GM21515 (cell line): ENCODE results near the gene HCN1.

ENCODE experiments used
- ATAC-seq: cut with Tn5 transposase; IDR thresholded peaks from one replicate; pipeline ENCODE4 v1.9.1; 2021; ENCODE audit not compliant: unreplicated experiment

HCN1 gene

DNA sequence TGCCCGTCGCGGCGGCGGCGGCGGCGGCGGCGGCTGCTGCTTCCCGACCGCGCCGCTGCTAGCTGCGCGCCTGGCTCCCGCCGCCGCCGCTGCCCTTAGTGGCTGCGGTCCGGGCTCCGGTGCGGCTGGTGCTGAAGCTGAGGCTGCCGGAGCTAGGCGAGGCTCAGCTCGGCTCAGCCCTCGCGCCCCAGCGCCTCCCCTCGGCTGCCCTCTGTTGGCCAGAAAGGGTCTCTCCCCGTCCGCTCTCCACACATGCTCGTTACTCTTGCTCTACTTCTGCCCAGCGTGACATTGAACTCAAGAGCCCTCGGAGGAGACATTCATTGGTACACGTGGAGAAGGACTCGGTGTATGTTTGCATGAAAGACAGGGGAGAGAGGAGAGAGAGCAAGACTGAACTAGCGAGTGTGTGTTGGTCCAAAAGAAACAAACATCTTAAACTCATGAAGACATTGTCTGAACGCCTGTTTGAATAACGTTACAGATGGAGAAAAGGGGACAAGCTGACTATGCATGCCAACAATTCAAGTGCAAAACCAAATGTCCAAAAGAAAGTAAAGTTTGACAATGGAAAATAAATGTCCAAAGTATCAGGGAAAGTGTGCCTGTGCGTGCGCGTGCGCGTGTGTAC is at the start of gene HCN1:
TSS of gene HCN1 (minus strand) at position 175 of the 631 bp plus-strand sequence.
- ATAC-seq: no peak

- ATAC-seq: no peak
These were observed 44.9 kb upstream of the HCN1 start for GRCh38 chr5:45741110-45741509.

DNA sequence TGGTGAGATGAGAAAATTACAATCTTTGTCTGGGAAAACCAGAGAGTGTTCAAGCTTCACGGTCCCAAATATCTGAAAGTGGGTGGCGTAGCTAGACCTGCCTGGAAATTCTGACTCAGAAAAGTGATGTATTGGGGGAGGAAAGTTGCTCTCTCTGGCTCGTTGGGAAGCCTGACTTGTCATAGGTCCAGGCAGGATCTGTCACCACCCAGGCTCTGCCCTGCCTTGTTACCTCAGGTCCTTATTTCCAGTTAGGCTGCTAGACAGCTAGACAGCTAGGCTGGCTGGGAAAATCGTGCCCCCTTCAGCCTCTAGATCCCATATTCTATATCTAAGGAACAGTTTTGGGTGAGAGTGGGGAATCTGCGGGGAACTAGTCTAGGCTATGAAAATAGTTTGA is 41.0 kb upstream of the HCN1 start:
- ATAC-seq: no peak

DNA sequence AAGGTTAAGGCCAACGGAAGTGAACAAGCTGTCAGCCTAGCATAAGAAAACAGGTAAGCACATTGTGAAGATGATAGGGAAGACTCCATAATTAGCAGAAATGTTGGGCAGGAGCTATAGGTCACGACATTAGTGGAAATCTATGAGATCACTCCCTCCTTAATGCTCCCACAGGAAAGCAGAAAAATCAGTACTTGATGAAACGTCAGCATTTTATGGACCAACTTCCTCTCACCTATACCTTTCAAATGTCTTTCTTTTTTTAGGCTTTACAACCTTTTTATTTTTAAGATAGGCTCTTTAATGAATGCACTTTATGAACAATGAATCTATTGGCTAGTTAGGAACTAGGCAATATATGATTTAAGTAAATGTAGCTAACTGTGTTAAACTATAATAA is 29.4 kb upstream of the HCN1 start:
- ATAC-seq: no peak

DNA sequence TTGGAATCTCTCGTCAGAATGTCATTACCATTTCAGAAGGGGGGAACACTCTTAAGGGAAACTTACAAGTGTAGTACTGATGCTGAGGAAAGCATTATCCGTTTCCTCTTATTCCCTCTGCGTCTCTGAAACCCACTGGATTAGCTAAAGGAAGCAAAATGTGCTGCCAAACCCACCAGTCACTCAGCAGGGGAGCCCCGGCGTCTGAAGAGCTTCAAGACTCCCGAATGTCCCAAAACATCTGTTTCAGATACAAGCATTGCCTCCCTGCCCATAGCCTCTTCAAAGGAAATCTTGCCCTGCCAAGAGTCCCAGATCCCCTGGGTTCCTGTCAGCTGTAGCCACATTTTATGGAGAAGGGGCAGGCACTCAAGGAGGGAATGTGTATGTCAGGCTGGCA is 1.0 kb upstream of the HCN1 start:
- ATAC-seq: no peak

- no peak for ATAC-seq
These were observed 400 bp downstream of the HCN1 start for GRCh38 chr5:45695804-45696156.

DNA sequence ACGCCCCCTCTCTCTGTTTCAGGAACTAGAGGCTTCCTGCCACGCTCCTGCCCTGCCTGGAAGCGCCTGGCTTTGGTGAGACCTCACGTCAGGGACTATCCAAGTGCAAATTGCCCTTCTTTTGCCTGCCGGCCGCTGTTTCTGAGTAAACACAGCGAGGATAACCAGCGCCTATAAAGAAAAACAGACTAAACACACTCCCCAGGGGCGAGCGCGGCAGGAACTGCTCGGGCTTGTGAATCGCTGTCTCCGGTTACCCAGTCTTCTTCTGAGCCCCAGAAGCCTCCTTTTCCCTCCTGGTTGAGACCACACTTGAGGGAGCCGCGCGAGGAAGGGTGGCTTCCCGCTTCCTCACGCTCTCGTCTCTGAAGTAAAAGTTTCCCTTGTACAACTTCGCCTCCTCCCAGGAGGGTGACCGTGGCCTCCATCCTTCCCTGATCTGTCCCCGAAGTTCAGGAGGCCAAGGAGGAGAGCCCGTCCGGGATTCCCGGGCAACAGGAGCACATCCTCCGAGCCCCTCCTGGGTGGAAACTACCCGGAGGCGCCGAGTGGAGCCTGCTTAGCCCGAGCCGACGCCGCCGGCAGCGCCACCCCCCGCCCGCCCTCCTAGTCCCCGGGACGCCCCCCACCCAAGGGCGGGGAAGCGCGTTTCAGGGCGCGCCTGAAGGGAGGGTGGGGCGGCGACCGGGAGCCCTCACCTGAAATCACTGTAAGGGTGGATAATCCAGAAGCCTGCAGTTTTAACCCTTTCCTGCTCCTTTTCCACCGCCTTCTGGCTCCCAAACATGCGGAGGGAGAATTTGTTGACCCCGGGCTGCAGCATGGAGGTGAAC is 993 bp downstream of the HCN1 start:
- no peak for ATAC-seq

- ATAC-seq: no peak
These were observed 1.8 kb downstream of the HCN1 start for GRCh38 chr5:45694255-45694814.

DNA sequence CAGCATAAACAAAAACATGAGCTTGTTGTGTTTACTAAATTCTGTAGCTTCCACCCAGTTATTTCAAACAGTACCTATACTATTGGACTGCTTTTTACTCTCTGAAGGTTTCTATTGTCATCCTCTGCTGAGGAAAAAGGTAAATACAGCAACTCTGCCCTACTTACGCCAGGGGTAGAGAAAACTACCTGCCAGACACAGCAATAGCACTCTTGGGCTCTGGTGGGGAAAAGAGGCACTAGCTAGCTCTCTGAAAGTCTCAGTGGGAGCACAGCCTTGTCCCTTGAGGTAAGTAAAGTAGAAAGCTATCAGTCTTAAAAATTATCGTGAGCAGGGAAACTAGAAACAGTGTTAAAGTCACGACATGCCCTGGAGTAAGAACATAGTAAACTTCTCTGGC is 3.7 kb downstream of the HCN1 start:
- no peak for ATAC-seq

GRCh38 chr5:45691656-45692055 is 4.5 kb downstream of the HCN1 start:
- ATAC-seq: no peak

DNA sequence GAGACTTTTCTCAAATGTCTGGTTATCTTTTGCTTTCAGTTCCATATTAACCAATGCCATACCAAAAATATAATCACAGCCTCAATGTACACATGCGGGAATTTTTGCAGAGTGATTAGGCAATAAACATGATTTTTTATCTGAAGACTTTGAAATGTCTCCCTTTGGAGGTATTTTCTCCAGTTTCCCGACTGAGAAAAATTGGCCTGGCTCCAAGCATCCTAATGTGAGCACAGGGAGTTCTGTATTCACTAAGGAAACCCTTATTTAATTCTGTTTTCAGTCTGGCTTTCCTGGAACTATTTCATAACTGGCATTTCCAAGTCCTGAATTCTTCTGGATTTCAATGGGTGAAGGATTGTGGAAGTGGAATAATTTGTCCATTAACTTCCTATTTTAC is 8.5 kb downstream of the HCN1 start:
- ATAC-seq: no peak

- no peak for ATAC-seq
These were observed 9.6 kb downstream of the HCN1 start for GRCh38 chr5:45686620-45687019.

DNA sequence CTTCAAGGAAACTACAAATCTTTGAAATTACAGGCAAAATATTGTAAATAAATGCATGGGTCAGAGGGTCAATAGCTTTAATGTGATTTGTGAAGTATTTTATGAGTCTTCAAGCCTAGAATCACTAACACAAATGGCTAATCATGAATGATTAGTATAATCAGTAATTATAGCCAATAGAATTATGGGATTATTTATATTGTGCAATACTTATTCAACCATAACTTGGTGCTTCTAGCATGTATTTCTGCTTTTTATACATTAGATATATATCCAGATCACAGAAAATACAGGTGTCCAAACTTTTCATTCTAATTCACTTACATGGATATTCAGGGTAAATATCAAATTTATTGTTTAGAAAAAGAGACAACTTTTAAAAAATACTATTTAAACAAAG is 12.1 kb downstream of the HCN1 start:
- no peak for ATAC-seq

DNA sequence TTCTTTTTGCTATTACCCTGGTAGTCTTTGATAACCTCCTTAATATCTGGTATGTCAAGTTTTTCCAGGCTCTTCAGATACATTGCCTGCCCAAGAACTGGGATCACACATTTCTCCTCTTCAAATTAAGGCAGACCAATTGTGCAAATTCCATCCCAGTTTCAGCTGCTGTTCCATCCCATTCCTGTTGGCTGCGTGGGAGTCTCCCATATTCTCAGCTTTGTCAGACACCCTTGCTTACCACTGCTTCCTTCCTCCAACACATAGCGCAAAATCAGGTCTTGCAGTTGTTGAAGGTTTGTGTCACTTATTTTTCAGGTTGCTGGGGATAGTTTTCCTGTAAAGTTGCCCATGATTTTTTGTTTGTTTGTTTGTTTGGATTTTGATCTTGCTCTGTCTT is 15.2 kb downstream of the HCN1 start:
- ATAC-seq: no peak

GRCh38 chr5:45677524-45677923 is 18.7 kb downstream of the HCN1 start:
- no peak for ATAC-seq

DNA sequence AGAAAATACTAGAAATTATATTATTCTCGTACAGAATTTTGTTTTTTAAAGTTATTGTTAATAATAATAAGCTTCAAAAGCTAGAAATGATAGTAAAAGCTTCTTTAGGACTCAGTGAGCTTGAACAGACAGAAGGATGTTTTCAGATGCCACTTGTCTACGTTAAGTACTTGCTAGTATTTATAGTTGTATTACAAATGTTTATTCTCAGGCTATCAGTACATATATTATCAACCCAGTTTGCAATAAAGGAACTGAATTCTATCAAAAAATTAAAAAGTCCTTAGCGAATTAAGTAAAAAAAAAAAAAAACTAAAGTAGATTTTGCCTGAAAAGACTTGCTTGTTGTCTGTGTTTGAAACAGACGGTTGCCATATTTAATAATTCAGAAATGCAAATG is 23.9 kb downstream of the HCN1 start:
- ATAC-seq: no peak

DNA sequence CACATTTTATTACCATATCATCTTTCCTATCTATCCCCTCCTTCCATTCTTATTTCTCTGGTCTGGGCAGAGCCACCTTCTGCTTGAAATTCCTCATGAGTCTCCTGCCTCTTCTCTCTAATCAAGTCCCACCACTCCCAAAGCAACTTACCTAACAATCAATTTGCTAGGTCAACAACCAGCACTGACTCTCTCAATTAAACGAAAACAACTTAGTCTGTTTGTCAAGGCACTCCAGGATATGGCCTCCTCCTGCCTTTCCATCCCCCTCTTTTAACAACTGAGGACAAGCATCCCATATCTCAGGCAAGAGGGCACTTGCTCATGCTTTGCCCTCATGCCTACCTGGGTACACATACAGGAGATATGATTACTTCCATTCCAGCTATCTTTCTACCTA is 47.4 kb downstream of the HCN1 start:
- ATAC-seq: no peak

GRCh38 chr5:45643056-45643455 is 53.1 kb downstream of the HCN1 start:
- no peak for ATAC-seq

DNA sequence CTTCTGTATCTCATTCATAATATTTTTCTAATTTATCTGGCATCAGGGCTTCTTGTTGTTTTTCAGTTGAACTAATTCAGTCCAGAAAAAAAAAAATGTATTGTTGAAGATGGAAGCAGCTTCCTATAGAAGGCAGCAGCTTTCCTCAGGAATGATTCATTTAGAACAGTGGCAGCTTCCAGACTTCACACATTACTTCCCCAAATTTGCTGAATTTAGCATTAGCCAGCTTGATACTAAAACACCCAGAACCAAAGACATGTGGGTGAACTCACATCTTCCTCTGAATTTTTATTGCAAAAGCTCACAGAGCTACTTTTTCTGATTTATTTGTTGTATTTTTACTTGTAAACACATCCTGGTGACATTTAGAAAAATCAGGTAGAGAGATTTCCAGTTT is 53.8 kb downstream of the HCN1 start:
- no peak for ATAC-seq

- no peak for ATAC-seq
These were observed 57.1 kb downstream of the HCN1 start for GRCh38 chr5:45639040-45639439.

DNA sequence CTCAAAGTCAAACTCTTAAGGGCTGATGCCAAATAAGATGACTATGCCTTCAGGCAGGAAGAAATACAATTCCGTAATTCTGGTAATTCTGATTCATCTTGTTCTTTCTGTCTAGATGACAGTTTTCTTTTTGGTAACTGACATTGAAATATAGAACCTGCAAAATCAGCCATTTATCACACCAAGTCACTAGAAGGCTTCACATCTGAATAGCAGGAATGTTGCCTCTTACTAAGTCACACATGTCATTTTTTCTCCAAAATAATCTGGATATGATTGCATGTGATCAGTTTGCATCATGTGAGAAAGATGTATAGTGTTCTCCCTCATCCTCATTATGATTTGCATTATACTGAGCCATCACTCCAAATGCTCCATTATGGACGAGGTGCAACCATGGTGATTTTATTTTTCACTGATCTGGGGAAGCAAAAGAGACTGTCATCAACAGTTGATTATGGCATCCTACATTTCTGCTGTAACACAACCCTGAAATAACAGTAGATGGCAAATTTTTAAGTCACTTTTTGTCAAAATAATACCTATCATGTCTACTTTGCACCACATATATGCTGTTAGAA is 69.0 kb downstream of the HCN1 start:
- no peak for ATAC-seq

- no peak for ATAC-seq
These were observed 72.3 kb downstream of the HCN1 start for GRCh38 chr5:45623832-45624231.
